HG03571 (cell line): Measurements from ENCODE around the gene SLC17A9.

ENCODE experiments used
- ATAC-seq: cut with Tn5 transposase; IDR thresholded peaks from one replicate; pipeline ENCODE4 v1.9.1; 2021; ENCODE audit not compliant: unreplicated experiment

The SLC17A9 gene

DNA sequence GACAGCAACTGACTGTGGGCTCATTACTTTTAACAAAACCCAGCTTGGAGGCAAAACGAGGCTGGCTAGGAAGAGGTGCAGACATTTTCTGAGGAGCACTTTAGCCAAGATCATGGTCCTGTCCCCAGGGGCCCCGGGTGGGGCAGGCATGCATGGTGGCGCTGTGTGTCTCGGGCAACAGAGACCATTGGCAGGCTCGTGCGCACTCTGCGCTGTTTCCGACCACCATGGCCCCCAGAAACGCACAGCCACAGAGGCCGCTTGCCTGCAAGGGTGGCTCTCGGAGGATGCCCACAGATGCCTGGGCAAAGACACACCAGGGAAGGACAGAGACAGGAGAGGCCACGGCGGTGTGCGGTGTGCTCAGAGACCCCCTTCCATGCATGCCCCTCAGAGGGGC lies 47.5 kb downstream of the SLC17A9 start:
- ATAC-seq, result no peak

DNA sequence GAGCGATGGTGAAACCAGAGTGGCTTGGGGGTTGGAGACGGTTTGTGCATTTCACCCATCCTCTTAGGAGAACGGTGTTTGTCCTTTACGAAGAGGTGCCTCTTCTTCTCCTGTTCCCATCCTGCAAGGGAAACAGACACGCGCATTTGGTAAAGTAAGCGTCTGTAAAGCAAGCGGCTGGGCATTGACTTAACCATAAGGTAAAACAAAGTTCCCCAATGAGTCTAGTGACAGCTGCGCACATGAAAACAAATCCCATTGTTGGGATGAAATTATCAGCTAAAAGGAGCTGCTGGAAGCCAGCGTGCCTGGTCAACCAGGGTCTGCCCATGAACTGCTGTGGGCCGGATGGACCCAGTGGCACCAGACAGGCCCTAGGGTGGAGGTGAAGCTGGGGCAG lies 48.4 kb downstream of the SLC17A9 start:
- no peak for ATAC-seq

DNA sequence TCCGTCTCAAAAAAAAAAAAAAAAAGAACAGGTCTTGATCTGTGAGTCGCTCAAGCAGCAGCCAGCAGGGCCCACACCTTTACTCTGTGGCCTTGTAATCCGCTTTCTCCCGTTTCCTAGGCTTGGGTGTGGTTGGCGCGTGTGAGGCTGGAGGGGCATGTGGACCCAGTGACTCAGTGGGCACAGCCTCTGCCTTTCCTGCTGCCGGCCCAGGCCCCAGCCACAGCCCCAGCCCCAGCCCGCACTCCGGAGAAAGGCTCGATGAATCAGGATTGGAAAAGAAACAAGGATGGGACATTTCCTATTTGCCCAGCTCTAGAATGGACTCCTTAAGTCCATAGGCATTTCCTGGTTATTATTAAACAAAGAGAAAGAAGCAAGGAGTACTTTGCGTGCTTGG lies 50.0 kb downstream of the SLC17A9 start:
- no peak for ATAC-seq

DNA sequence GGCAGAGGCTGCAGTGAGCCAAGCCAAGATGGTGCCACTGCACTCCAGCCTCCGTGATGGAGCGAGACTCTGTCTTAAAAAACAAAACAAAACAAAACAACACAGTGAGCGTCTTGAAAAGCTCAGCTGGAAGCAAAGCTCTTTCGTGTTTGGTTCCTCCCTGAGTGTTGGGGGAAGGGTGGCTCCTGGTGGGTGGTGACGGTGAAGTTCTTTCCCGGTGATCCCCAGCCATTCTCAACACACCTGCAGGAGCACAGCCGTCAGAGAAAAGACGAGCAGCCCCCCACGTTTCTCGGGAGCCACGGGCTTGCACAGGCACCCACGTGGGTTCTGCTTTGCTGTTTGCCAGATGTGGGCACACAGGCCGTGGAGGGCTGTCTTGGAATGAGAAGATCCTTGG lies 51.0 kb downstream of the SLC17A9 start:
- ATAC-seq, result no peak

DNA sequence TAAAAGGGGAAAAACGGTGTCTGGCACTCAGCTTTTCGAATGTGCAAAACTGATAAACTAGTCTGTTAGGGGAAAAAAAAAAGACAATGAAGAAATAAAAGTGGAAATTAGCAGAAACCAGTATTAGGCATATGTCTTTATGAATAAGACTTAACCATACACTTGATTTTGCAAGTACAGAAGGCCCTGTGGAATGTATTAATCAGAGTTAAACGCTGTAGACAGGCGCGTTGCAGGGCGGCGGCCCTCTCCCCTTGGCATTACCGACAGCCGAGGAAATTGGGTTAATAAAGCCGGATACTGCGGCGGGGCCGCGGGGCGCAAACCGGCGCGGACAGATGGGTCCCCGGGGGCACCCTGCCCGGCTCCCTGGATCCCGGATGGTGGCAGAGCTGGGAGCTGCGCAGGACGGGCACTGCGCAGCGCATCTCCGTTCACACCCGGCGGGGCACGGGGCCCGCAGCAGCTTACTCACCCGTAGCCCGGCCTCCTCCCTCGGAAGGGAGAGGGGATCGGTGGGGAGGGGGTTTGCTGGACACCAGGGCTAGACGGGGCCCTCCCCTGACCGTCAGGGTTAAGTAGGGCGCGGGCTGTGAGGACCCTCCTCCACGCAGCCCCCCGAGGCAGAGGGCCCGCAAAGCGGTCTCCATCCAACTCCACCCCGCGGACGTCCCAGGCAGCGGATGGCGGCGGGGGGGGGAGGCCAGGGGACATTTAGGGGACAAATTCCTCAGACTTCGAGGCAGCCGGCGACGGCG lies 52.3 kb downstream of the SLC17A9 start:
- no peak for ATAC-seq

DNA sequence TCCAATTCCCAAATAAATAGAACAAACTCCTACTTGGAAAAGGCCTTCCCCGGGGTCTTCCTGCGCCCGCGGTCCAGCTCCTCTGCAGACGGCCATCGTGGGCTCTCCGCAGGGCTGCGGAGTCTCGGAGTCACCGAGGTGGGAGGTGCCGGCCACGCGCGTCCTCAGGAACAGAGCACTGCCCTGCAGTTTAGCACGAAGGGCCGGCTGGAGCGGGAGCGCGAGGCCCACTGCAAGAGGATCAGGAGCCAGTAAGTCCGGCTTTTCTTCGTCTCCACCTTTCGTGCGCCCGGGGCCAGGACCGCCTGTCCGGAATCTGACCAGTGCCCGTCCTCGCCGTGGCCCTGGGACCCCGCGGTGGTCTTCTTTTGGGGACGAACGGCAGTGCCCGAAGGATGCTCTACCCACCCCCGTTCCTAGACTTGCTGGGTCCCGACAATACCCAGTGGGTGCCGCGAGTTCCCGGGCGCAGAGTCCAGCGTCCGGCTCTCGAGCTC lies 52.9 kb downstream of the SLC17A9 start:
- no peak for ATAC-seq

DNA sequence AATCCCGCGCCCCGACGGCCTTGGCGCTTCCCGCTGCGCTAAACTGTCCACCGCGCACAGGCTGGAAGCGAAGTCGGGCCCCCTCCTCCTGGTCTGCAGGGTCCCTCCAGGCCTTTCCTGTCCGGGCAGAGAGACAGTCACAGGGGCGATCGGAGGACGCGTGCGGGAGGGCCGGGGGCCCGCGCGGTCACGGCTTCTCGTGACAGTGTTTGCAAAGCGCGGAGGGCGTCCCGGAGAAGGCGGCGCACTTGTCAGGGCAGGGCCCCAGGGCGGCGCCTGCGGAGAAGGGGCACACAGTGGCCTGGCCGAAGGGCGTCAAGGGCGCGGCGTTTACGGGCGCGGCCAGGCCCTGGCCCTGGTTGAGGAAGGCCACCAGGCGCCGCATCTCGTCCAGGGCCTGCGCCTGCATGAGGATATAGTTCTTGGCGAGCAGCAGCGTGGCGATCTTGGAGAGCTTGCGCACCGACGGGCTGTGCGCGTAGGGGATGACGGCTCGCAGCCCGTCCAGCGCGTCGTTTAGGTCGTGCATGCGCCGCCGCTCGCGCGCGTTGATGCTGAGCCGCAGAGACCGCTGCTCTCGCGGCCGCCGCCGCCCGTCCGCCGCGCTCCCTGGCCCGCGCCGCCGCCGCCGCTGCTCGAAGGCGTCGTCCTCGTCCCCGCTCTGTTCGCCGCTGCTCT lies 53.5 kb downstream of the SLC17A9 start:
- ATAC-seq, result no peak

DNA sequence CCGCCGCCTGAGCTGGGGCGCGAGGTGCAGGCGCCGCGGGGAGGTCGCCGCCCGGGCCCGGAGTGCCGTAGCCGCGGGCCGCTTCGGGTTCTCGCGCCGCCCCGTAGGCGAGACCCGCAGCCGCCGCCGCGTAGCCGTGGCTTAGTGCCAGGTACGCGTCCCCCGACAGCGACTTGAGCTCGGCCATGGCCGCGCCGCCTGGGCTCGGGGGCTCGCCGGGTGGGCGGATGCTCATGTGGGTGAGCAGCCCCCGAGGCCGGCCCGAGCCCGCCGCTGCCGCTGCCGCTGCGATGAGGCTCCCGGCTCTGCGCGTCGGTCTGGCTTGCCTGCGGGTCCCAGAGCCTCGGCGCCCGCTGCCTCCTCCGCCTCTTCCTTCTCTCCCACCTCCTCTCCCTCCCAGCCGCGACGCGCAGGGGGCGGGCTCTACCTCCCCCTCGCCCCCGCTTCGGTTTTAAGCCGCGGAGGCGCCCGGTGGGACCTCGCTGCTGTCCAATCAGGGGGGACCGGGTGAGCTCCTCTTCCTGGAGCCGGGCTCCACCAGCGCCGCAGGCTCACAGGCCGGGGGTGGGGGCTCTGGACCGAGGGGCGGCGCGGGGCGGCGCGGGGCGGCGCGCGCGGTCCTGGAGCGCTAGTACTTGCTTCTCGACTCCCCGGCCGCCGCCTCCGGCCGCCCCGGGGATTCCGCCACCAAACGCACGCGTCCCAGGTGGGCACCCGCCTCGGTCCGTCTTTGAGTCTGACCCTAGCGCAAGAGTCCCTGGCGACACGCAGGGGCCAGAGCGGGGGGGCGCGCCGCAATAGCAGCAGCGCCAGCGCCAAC lies 54.2 kb downstream of the SLC17A9 start, which contains the start of gene BHLHE23:
TSS of gene BHLHE23 (minus strand) at position 425 of the 820 bp plus-strand sequence. CDS start at position 235, 190 bp downstream.
- ATAC-seq, result no peak

DNA sequence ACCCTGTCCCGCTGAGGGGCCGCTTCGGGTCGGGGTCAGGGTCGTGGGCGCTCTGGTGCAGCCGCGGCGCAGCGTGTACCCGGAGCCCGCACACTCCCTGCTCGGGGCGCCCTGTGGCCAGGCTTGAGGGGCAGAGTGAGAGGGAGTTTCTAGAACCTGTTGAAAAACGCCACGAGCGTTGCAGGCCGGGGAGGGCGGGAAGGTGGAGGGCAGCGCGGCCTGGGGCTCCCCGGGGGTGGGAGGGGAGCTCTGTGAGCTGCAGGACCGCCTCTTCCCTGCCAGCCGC lies 54.8 kb downstream of the SLC17A9 start:
- no peak for ATAC-seq

DNA sequence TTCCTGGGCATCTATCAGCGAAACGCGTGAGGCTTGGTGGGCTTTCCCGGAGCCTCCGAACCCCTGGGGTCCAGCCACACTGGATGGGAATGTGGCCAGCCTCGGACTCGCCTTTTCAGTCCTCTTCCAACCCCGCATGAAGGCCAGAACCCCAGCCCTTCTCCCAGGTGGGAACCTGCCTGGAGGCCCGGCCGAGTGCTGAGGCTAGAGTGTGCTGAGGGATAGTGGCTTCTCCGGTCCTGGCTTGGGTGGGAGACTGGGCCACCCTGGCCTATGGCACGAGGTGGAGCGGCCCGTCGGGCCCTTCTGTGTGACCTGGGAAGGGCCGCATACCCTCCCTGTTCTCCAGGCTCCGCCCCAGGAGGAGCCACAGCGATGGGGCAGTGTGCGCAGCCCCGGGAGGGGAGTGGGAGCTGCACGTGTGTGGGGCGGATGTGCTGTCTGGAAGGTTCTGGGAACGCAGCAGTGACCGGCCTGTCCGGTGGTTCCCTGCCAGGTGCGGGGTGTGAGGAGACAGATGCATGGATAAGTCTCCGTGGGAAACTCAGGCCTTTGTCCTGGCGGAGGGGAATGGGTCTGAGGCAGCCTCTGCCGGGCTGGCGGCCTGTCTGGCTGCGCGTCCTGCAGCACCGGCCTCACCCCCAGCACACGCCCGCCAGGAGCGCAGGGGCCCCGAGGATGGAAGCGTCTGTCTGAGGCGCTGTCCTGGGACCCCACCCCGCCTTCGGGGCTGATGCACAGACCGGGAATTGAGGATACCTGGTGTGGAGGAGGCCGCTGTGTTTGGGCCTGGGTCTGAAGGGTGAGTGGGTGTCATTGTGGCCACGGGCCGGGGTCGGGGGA lies 55.4 kb downstream of the SLC17A9 start:
- ATAC-seq, result no peak

DNA sequence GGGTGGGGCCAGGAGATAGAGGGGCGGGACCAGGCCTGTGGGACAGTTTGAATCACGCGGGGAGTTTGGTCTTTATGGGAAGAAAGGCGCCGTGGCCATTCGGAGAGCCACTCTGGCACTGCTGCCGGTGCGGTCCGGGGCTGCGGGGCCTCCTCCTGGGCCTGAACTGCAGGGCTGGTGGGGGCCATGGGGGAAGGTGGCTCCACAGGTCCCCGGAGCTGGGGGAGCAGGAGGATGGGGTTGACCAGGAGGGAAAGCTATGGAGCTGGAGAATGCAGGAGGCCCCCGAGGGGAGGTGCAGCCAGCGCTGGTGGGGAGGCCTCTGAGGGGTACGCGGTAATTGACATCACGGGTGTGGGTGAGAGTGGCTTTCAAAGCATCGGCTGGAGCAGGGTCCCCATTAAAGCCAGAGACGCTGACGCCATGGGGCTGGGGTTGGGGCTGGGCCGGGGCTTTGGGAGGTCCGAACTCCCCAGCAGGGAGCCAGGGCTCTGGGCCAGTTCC lies 56.1 kb downstream of the SLC17A9 start:
- no peak for ATAC-seq

DNA sequence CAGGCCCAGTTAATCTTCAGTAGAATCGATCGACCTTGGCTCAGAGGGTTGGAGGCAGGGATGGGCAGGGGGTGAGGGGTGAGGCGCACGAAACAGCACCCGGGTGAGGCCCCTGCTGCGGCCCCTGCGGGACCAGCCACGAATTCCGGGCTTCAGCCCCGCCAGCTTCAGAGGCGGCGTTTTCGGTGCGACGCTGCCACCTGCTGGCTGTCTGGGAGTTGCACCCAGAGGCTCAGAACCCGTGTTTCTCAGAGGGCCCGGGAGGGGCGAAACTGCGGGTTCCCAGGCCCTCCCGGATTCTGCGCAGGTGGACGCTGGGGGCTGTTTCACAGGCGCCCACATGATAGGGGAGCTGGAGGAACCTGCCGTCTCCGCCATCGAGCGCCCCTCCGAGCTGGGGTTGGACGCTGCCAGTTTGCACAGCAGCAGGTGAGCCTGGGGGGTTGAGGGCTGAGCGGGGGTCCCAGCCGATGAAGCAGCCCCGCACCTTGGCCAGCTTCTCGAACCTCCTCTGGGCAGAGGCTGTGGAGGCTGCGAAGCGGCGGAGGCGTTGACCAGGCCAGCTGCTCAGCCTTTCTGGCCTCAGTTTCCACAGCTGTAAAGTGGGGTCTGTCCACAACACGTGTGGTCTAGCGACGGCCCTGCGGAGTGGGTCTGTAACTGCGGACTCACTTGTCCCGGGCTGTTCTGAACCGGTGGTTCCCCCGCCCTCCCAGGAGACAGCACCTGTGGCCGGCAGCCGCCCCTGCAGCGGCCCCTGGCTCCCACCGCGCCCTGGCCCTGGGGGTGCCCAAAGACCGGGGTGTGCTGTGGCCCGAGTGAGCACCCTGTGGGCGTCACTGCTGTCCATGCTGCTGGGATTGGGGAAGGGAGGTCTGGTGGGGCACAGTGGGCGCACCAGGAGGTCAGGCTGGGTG lies 56.8 kb downstream of the SLC17A9 start:
- peak; percentile 45 for ATAC-seq

DNA sequence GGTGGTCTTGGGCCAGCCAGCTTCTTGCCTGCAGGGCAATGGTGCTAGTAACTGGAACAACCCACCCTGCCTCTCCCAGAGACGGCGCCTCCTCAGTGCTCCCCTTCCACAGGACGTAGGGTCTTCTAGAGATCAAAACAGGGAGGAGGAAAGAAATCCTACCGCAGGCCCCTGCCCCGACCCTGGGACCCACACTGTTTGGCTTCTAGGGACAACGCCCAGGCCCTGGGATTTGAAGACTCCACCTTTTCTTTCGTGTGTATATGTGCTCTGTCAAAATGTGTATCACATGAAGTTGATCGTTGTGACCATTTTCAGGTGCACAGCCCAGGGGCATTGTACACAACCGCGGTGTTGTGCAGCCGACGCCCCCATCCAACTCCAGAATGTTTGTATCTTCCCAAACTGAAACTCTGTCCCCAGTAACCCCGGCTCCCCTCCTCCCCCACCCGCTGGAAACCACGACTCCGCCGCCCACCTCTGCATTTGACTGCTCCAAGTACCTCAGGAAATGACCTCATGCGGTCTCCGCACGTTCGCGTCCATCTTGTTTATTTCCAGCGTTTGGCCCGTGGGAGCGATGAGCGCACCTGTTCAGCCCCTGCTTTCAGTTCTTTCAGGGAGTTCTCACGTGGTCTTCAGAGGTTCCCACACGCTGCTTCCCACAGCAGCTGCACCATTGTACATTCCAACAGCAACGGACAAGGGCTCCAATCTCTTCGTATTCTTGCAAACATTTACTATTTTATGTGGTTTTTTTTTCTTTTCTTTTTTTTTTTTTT lies 57.7 kb downstream of the SLC17A9 start:
- ATAC-seq, result peak; percentile 46

DNA sequence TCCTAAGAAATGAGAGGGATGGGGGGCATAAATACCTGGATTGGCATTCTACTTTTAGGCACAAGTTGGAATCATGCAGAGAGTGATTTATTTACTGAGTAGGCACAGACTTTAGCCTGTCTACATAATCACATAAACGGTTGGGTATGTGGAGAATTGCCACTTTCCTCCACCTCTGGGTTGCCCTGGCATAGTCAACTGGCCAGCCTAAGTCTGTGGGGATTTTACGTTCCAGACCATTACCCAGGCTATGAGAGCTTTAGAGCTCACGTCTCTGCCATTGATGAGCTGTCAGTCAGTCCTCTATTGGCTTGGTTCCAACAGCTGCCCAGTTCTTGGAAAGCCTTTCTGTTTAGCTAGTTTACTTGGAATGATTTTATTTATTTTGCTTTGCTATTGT lies 59.3 kb downstream of the SLC17A9 start:
- no peak for ATAC-seq

DNA sequence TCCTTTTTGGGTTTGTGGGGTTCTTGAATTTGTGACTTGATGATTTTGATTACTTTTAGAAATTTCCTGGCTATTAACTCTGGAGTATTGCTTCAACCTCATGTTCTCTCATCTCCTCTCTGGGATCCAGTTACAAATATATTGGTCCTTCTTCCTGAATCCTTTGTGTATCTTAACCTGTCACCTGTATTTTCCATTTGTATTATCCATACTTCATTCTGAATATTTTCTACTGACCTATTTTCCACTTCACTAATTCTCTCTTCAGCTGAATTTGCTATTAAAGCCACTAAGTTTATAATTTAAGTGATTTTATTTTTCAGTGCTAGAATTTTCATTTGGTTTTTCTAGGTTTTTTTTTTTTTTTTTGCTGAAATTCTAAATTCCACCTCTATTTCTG lies 60.7 kb downstream of the SLC17A9 start:
- ATAC-seq, result no peak

DNA sequence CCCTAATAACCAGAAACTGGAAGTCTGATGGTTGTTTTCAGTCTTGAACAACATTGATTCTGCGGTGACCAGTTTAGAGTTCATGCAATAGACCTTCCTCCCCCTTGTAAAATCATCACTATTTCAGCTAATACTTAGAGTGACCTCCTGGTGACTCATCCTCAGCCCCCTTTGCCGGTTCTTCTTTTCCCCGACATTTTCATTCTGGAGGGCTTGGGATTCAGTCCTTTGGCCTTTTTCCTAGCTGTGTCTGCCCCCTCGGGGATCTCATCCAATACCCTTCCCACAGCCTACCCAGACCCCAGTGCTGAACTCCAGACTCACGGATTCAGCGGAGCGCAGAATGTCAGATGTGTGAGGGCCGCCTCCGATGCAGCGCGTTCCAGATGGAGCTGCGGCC lies 61.8 kb downstream of the SLC17A9 start:
- ATAC-seq, result no peak

DNA sequence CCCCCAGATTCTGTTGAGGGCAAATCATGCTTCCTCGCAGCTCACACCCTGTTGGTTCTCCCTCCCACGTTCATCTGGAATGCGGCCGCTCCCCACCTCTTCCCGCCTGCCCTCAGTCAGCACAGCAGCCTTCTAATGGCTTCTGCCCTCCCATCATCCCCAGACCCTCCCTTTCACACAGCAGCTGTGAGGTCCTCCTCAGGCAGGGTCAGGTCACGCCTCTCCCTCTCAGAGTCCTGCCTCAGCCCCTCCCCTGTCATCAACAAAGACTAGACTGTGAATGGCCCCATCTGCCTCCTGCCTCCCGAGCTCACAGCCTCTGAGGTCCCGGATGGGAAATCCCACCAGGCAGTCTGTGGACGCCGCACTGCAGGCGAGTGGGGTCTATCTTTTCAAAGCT lies 62.2 kb downstream of the SLC17A9 start:
- ATAC-seq, result no peak

DNA sequence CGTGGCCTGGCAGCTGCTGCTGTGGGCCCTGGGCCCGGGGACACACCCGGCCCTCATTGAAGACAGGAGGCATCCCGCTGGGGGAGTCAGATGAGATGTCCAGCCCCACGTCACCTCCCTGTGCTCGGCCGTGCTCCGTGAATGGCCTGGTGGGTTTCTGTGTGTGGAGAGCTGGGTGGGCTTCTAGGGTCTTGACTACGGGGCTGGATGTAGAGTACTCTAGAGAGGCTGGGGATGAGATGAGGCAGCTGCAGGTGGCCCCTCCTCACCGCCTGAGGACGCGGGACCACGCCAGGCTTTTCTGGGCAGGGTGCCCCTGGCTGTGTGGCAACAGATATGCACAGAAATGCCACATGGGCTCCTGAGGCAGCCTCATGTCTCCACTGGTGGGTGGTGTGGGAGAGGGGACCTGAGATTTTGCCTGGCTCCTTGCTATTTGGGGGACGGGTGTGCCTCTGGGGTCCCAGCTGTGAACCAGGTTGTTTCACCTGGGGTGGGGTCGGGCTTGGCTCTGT lies 62.7 kb downstream of the SLC17A9 start:
- ATAC-seq, result no peak
